ENCODE results near the gene AIPL1.

The AIPL1 gene

DNA sequence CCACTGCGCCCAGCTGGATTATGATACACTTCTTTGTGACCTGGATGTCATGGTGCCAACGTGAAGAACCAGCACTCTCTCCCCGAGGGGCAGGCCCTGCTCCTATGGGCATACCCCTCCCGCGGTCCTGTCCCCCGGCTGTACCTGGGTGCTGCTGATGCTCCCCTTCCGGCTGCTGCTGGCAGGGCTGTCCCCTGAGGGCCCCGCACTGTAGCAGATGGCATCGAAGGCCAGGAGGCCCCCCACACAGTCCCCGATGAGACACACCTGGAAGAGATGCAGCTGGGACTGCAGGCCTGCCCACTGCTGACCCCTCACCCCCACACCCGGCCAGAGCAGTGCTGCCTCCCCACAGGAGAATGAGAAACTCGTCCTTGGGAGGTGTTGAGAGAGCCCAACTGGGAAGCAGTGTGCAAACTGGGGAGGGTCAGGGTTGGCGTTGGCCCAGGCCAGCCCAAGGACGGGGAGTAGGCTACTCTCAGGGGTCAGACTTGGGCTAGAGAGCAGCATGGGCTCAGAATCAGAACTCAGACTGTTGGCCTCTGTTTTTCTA, 43.0 kb upstream of the AIPL1 start:
- Histone ChIP-seq H3K36me3 (ENCODE audit: control insufficient read depth, low read length) (no peaks in the 10 kb centered on the region), H3K9me3 (ENCODE audit: control insufficient read depth, insufficient read depth, low read length) (no peaks in the 10 kb centered on the region), H4K20me1 (ENCODE audit: control insufficient read depth, insufficient read depth, low read depth, low read length) (no peaks in the 10 kb centered on the region), H3K4me1 (ENCODE audit: control insufficient read depth, low read length) (no peaks in the 10 kb centered on the region), H3K4me2 (ENCODE audit: low read length) (no peak overlapping the region), H3F3A (ENCODE audit: control insufficient read depth, insufficient read depth) (no peaks in the 10 kb centered on the region), H3K4me3 (ENCODE audit: low read length) (no peak overlapping the region), H3K27me3 (ENCODE audit: control insufficient read depth, low read length) (no peaks in the 10 kb centered on the region), H3K9me2 (replicated peaks; ENCODE audit: control insufficient read depth, low read length) (no peaks in the 10 kb centered on the region), H3K27ac (ENCODE audit: low read depth, low read length) (no peak overlapping the region), H3K79me2 (ENCODE audit: control insufficient read depth, low read length) (no peaks in the 10 kb centered on the region)
- TF ChIP-seq EZH2phosphoT487 (IDR thresholded peaks at IDR 0.05; ENCODE audit: borderline replicate concordance, low read length) = no peak
- TF ChIP-seq, protein P1, sequence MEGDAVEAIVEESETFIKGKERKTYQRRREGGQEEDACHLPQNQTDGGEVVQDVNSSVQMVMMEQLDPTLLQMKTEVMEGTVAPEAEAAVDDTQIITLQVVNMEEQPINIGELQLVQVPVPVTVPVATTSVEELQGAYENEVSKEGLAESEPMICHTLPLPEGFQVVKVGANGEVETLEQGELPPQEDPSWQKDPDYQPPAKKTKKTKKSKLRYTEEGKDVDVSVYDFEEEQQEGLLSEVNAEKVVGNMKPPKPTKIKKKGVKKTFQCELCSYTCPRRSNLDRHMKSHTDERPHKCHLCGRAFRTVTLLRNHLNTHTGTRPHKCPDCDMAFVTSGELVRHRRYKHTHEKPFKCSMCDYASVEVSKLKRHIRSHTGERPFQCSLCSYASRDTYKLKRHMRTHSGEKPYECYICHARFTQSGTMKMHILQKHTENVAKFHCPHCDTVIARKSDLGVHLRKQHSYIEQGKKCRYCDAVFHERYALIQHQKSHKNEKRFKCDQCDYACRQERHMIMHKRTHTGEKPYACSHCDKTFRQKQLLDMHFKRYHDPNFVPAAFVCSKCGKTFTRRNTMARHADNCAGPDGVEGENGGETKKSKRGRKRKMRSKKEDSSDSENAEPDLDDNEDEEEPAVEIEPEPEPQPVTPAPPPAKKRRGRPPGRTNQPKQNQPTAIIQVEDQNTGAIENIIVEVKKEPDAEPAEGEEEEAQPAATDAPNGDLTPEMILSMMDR (IDR thresholded peaks at IDR 0.05; ENCODE audit: low read depth, low read length, poor library complexity, severe bottlenecking) = no peak

DNA sequence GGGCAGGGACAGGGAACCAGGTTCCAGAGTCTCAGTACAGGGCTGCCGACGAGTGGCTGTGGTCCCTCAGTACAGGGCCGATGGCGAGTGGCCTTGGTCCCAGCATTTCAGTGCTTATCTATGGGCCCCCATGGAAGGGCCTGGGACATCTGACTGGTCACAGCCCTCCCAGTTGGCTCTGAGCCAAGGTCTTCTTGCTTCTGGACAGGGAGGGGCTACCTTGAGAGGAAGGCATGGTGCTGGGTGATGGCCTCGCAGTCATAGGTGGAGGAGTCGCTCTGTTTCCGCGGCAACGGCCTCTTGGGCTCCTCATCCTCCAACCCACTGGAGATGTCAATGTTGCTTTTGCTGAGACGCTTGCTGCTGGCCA, 41.9 kb upstream of the AIPL1 start:
- H3K4me3 ChIP-seq (ENCODE audit: low read length) = no peak overlapping the region
- no peaks in the 10 kb centered on the region for H3K9me2 ChIP-seq (replicated peaks; ENCODE audit: control insufficient read depth, low read length)
- TF ChIP-seq, protein P1 (IDR thresholded peaks at IDR 0.05; ENCODE audit: low read depth, low read length, poor library complexity, severe bottlenecking) = no peak
- TF ChIP-seq EZH2phosphoT487 (IDR thresholded peaks at IDR 0.05; ENCODE audit: borderline replicate concordance, low read length) = no peak
- H3F3A ChIP-seq (ENCODE audit: control insufficient read depth, insufficient read depth) = no peaks in the 10 kb centered on the region
- H3K9me3 ChIP-seq (ENCODE audit: control insufficient read depth, insufficient read depth, low read length) = no peaks in the 10 kb centered on the region
- no peaks in the 10 kb centered on the region for H4K20me1 ChIP-seq (ENCODE audit: control insufficient read depth, insufficient read depth, low read depth, low read length)
- no peaks in the 10 kb centered on the region for H3K79me2 ChIP-seq (ENCODE audit: control insufficient read depth, low read length)
- no peak overlapping the region for H3K27ac ChIP-seq (ENCODE audit: low read depth, low read length)
- no peaks in the 10 kb centered on the region for H3K4me1 ChIP-seq (ENCODE audit: control insufficient read depth, low read length)
- no peaks in the 10 kb centered on the region for H3K27me3 ChIP-seq (ENCODE audit: control insufficient read depth, low read length)
- no peaks in the 10 kb centered on the region for H3K36me3 ChIP-seq (ENCODE audit: control insufficient read depth, low read length)
- H3K4me2 ChIP-seq (ENCODE audit: low read length) = no peak overlapping the region

DNA sequence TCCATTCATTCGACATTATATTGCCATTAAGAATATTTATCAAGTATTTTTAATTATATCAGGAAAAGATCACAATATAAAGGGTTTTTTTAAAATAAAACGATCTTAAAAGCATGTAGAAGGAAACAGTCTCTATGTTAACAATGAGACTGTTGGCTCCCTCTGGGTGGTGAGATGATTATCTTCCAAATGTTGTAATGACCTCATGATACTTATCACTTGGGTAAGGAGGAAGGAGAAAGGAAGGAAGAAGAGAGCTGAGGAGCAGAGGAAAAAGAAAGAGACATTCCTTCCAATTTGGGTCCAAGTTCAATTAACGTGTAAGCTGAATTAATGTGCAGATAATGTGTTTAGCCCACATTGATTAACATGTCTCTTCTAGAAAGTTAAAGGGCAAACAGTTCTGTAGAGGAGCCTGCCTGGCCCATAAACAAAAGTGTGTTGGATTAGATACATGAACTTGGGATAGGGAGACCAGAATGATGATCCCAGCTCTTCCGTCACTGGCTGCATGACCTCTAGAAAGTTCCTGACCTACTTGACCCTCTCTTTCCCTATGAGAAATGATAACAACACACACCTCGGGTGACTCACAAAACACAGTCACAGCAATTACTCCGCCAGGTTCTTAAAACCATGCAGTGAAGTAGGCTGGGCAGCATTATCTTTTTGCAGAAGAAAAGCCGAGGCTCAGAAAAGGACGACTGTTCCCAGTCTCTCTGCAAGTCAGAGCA, 41.3 kb upstream of the AIPL1 start:
- H3K27ac ChIP-seq (ENCODE audit: low read depth, low read length) = no peak overlapping the region
- no peaks in the 10 kb centered on the region for H4K20me1 ChIP-seq (ENCODE audit: control insufficient read depth, insufficient read depth, low read depth, low read length)
- no peaks in the 10 kb centered on the region for H3K9me3 ChIP-seq (ENCODE audit: control insufficient read depth, insufficient read depth, low read length)
- H3F3A ChIP-seq (ENCODE audit: control insufficient read depth, insufficient read depth) = no peaks in the 10 kb centered on the region
- H3K27me3 ChIP-seq (ENCODE audit: control insufficient read depth, low read length) = no peaks in the 10 kb centered on the region
- no peak overlapping the region for H3K4me3 ChIP-seq (ENCODE audit: low read length)
- no peaks in the 10 kb centered on the region for H3K9me2 ChIP-seq (replicated peaks; ENCODE audit: control insufficient read depth, low read length)
- no peaks in the 10 kb centered on the region for H3K4me1 ChIP-seq (ENCODE audit: control insufficient read depth, low read length)
- H3K36me3 ChIP-seq (ENCODE audit: control insufficient read depth, low read length) = no peaks in the 10 kb centered on the region
- TF ChIP-seq, protein P1 (IDR thresholded peaks at IDR 0.05; ENCODE audit: low read depth, low read length, poor library complexity, severe bottlenecking) = no peak
- TF ChIP-seq EZH2phosphoT487 (IDR thresholded peaks at IDR 0.05; ENCODE audit: borderline replicate concordance, low read length) = no peak
- H3K4me2 ChIP-seq (ENCODE audit: low read length) = no peak overlapping the region
- no peaks in the 10 kb centered on the region for H3K79me2 ChIP-seq (ENCODE audit: control insufficient read depth, low read length)

Data from DOHH2 (cell line).